GM23338 (cell line): Measurements from ENCODE around the gene CENPO.

Experiments used
- EZH2 ChIP-seq: fragments of 200-600 bp; sonication (generic); IDR thresholded peaks from one replicate; pipeline ENCODE4 v1.8.0; 2017; ENCODE audit warnings: antibody characterized with exemption, mild to moderate bottlenecking, low read depth; ENCODE audit not compliant: unreplicated experiment
- EZH2phosphoT487 ChIP-seq: fragments of 200-600 bp; sonication (generic); IDR thresholded peaks from one replicate; pipeline ENCODE4 v1.8.1; 2018; ENCODE audit warnings: antibody characterized with exemption; ENCODE audit not compliant: unreplicated experiment
- POLR2AphosphoS5 ChIP-seq: IDR thresholded peaks from 2 replicates; pipeline ENCODE4 v1.6.1; 2016; ENCODE audit warnings: antibody characterized with exemption, low read depth
- STAT1 ChIP-seq: IDR thresholded peaks from one replicate; pipeline ENCODE4 v1.6.1; 2016; ENCODE audit warnings: antibody characterized with exemption; ENCODE audit not compliant: unreplicated experiment
- ZNF114 ChIP-seq: fragments of 250-450 bp; sonication (Bioruptor Pico); IDR thresholded peaks from 2 replicates; pipeline ENCODE4 v1.5.0; 2020; ENCODE audit warnings: mild to moderate bottlenecking, moderate library complexity
- ZNF331 ChIP-seq: fragments of 250-450 bp; sonication (Bioruptor Pico); IDR thresholded peaks from 2 replicates; pipeline ENCODE4 v1.5.0; 2020; ENCODE audit warnings: low read depth, mild to moderate bottlenecking, moderate library complexity
- TF ChIP-seq, protein P1 (sequence below), 2 experiments: fragments of 200-600 bp in 1 of 2; sonication (generic) in 1 of 2; conservative IDR thresholded peaks; 2 replicates each; pipeline versions ENCODE4 v1.5.1 to v1.6.1; 2016 to 2017; ENCODE audit warnings: antibody characterized with exemption in 2 of 2, low read depth in 2 of 2, mild to moderate bottlenecking in 2 of 2, moderate library complexity in 1 of 2
- TF ChIP-seq, protein P2 (sequence below): IDR thresholded peaks from 2 replicates; pipeline ENCODE4 v1.6.1; 2016; ENCODE audit warnings: antibody characterized with exemption
- TF ChIP-seq, protein P3 (sequence below): IDR thresholded peaks from one replicate; pipeline ENCODE4 v1.6.1; 2018; ENCODE audit warnings: antibody characterized with exemption; ENCODE audit not compliant: unreplicated experiment

- no peak for TF ChIP-seq STAT1
- TF ChIP-seq POLR2AphosphoS5 = no peak
- TF ChIP-seq, protein P1, sequence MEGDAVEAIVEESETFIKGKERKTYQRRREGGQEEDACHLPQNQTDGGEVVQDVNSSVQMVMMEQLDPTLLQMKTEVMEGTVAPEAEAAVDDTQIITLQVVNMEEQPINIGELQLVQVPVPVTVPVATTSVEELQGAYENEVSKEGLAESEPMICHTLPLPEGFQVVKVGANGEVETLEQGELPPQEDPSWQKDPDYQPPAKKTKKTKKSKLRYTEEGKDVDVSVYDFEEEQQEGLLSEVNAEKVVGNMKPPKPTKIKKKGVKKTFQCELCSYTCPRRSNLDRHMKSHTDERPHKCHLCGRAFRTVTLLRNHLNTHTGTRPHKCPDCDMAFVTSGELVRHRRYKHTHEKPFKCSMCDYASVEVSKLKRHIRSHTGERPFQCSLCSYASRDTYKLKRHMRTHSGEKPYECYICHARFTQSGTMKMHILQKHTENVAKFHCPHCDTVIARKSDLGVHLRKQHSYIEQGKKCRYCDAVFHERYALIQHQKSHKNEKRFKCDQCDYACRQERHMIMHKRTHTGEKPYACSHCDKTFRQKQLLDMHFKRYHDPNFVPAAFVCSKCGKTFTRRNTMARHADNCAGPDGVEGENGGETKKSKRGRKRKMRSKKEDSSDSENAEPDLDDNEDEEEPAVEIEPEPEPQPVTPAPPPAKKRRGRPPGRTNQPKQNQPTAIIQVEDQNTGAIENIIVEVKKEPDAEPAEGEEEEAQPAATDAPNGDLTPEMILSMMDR (conservative IDR thresholded peaks at IDR 0.05; ENCODE audit: low read depth in 2 of 2) = no peak
- TF ChIP-seq EZH2 = no peak
- TF ChIP-seq, protein P2, sequence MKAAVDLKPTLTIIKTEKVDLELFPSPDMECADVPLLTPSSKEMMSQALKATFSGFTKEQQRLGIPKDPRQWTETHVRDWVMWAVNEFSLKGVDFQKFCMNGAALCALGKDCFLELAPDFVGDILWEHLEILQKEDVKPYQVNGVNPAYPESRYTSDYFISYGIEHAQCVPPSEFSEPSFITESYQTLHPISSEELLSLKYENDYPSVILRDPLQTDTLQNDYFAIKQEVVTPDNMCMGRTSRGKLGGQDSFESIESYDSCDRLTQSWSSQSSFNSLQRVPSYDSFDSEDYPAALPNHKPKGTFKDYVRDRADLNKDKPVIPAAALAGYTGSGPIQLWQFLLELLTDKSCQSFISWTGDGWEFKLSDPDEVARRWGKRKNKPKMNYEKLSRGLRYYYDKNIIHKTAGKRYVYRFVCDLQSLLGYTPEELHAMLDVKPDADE = no peak
- TF ChIP-seq EZH2phosphoT487 = no peak
- TF ChIP-seq ZNF331 (CRISPR knock-in tag) = no peak
- TF ChIP-seq, protein P3, sequence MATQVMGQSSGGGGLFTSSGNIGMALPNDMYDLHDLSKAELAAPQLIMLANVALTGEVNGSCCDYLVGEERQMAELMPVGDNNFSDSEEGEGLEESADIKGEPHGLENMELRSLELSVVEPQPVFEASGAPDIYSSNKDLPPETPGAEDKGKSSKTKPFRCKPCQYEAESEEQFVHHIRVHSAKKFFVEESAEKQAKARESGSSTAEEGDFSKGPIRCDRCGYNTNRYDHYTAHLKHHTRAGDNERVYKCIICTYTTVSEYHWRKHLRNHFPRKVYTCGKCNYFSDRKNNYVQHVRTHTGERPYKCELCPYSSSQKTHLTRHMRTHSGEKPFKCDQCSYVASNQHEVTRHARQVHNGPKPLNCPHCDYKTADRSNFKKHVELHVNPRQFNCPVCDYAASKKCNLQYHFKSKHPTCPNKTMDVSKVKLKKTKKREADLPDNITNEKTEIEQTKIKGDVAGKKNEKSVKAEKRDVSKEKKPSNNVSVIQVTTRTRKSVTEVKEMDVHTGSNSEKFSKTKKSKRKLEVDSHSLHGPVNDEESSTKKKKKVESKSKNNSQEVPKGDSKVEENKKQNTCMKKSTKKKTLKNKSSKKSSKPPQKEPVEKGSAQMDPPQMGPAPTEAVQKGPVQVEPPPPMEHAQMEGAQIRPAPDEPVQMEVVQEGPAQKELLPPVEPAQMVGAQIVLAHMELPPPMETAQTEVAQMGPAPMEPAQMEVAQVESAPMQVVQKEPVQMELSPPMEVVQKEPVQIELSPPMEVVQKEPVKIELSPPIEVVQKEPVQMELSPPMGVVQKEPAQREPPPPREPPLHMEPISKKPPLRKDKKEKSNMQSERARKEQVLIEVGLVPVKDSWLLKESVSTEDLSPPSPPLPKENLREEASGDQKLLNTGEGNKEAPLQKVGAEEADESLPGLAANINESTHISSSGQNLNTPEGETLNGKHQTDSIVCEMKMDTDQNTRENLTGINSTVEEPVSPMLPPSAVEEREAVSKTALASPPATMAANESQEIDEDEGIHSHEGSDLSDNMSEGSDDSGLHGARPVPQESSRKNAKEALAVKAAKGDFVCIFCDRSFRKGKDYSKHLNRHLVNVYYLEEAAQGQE = no peak
- no peak for TF ChIP-seq ZNF114
Observed at GRCh38 chr2:24840962-24841945, 48.0 kb downstream of the CENPO start.
